ENCODE measurements around the gene PROC.

The PROC gene

GRCh38 chr2:127427376-127428056 lies 9.3 kb downstream of the PROC start:
- no peak overlapping the region for H3K9ac ChIP-seq (ENCODE audit: low read depth, low read length)
- peaks cover 12% of the 10 kb centered on the region for H3K4me1 ChIP-seq (ENCODE audit: insufficient read depth, low read length)
- no peak for TF ChIP-seq CTCF (IDR thresholded peaks at IDR 0.05; ENCODE audit: borderline replicate concordance, extremely low read depth, low read length, poor library complexity, severe bottlenecking)
- TF ChIP-seq EZH2 (IDR thresholded peaks at IDR 0.05; ENCODE audit: borderline replicate concordance, low read depth, low read length, severe bottlenecking) = no peak

GRCh38 chr2:127428057-127428814 lies 10.0 kb downstream of the PROC start:
- H3K36me3 ChIP-seq (ENCODE audit: insufficient read depth, low read length) = no peaks in the 10 kb centered on the region
- H3K4me1 ChIP-seq (ENCODE audit: insufficient read depth, low read length) = peaks cover 4% of the 10 kb centered on the region
- H3K4me2 ChIP-seq (ENCODE audit: insufficient read depth, low read length) = no peak overlapping the region
- H3K27ac ChIP-seq (ENCODE audit: low read length) = no peak overlapping the region
- H3K4me3 ChIP-seq (ENCODE audit: low read depth in 1 of 2, low read length in 2 of 2) = no peak overlapping the region
- no peaks in the 10 kb centered on the region for H3K9me3 ChIP-seq (ENCODE audit: insufficient read depth, low read length, severe bottlenecking)
- ATAC-seq (ENCODE audit: insufficient read depth, low read depth) (no peak), DNase-seq (no peak)
- no peaks in the 10 kb centered on the region for H4K20me1 ChIP-seq (ENCODE audit: insufficient read depth, low read length)
- no peaks in the 10 kb centered on the region for H3K79me2 ChIP-seq (ENCODE audit: insufficient read depth, low read length)
- peaks cover 5% of the 10 kb centered on the region for H3K27me3 ChIP-seq (ENCODE audit: insufficient read depth, low read length, poor library complexity)
- no peak for TF ChIP-seq EZH2 (IDR thresholded peaks at IDR 0.05; ENCODE audit: borderline replicate concordance, low read depth, low read length, severe bottlenecking)
- TF ChIP-seq CTCF (IDR thresholded peaks at IDR 0.05; ENCODE audit: borderline replicate concordance, extremely low read depth, low read length, poor library complexity, severe bottlenecking) = no peak
- H3K9ac ChIP-seq (ENCODE audit: low read depth, low read length) = no peak overlapping the region
- H2AFZ ChIP-seq (ENCODE audit: low read depth, low read length) = no peak overlapping the region

More at GRCh38 chr2:127427376-127428056, 9.3 kb downstream of the PROC start:
- DNase-seq = no peak
- ATAC-seq (ENCODE audit: insufficient read depth, low read depth) = no peak
- no peaks in the 10 kb centered on the region for H3K36me3 ChIP-seq (ENCODE audit: insufficient read depth, low read length)
- no peak overlapping the region for H2AFZ ChIP-seq (ENCODE audit: low read depth, low read length)
- no peaks in the 10 kb centered on the region for H4K20me1 ChIP-seq (ENCODE audit: insufficient read depth, low read length)
- peaks cover 12% of the 10 kb centered on the region for H3K27me3 ChIP-seq (ENCODE audit: insufficient read depth, low read length, poor library complexity)
- no peaks in the 10 kb centered on the region for H3K79me2 ChIP-seq (ENCODE audit: insufficient read depth, low read length)
- no peaks in the 10 kb centered on the region for H3K9me3 ChIP-seq (ENCODE audit: insufficient read depth, low read length, severe bottlenecking)
- H3K4me2 ChIP-seq (ENCODE audit: insufficient read depth, low read length) = no peak overlapping the region
- no peak overlapping the region for H3K4me3 ChIP-seq (ENCODE audit: low read depth in 1 of 2, low read length in 2 of 2)
- H3K27ac ChIP-seq (ENCODE audit: low read length) = no peak overlapping the region

GRCh38 chr2:127428815-127429109 lies 10.5 kb downstream of the PROC start:
- no peak overlapping the region for H2AFZ ChIP-seq (ENCODE audit: low read depth, low read length)
- H3K4me3 ChIP-seq (ENCODE audit: low read depth in 1 of 2, low read length in 2 of 2) = no peak overlapping the region
- no peak for ATAC-seq (ENCODE audit: insufficient read depth, low read depth)
- H3K36me3 ChIP-seq (ENCODE audit: insufficient read depth, low read length) = no peaks in the 10 kb centered on the region
- no peaks in the 10 kb centered on the region for H3K79me2 ChIP-seq (ENCODE audit: insufficient read depth, low read length)
- H3K9me3 ChIP-seq (ENCODE audit: insufficient read depth, low read length, severe bottlenecking) = no peaks in the 10 kb centered on the region
- H3K4me2 ChIP-seq (ENCODE audit: insufficient read depth, low read length) = no peak overlapping the region
- no peak for TF ChIP-seq CTCF (IDR thresholded peaks at IDR 0.05; ENCODE audit: borderline replicate concordance, extremely low read depth, low read length, poor library complexity, severe bottlenecking)
- H3K27me3 ChIP-seq (ENCODE audit: insufficient read depth, low read length, poor library complexity) = no peaks in the 10 kb centered on the region
- H4K20me1 ChIP-seq (ENCODE audit: insufficient read depth, low read length) = no peaks in the 10 kb centered on the region
- H3K4me1 ChIP-seq (ENCODE audit: insufficient read depth, low read length) = no peaks in the 10 kb centered on the region
- H3K9ac ChIP-seq (ENCODE audit: low read depth, low read length) = no peak overlapping the region
- DNase-seq = no peak
- H3K27ac ChIP-seq (ENCODE audit: low read length) = no peak overlapping the region

Data from DND-41 (cell line).